A673 (cell line): ENCODE measurements around the gene SIK2.

ENCODE experiments used
- EZH2 ChIP-seq: fragments of 200-600 bp; sonication (generic); IDR thresholded peaks from 2 replicates; pipeline ENCODE4 v1.6.1; 2017; ENCODE audit warnings: borderline replicate concordance, low read depth, mild to moderate bottlenecking, mixed read lengths, antibody characterized with exemption, low read length; ENCODE audit not compliant: poor library complexity, severe bottlenecking
- TF ChIP-seq, protein P1 (sequence below): fragments of 300-800, 200-600 bp; sonication (generic); conservative IDR thresholded peaks from 2 replicates; pipeline ENCODE4 v1.5.1; 2017; ENCODE audit warnings: low read depth, mild to moderate bottlenecking, antibody characterized with exemption, low read length, moderate library complexity, mixed read lengths

DNA sequence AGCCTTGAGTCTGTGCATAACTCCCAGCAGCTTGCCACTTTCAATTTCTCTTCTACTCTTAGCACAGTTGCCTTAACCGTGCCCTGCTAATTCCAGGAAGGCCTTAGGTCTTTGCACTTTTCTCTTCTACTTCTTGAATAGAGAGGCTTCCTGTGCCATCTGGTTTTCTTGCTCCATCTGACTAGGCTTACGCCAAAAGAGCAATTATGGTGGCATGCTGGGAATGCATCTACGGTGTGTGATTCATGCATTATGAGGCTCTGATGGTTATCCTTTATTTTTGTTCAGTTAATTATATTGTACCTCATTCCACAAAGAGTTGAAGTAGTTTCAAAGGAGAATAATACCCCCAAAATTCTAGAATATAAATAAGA lies 29.4 kb downstream of the SIK2 start:
- TF ChIP-seq, protein P1, sequence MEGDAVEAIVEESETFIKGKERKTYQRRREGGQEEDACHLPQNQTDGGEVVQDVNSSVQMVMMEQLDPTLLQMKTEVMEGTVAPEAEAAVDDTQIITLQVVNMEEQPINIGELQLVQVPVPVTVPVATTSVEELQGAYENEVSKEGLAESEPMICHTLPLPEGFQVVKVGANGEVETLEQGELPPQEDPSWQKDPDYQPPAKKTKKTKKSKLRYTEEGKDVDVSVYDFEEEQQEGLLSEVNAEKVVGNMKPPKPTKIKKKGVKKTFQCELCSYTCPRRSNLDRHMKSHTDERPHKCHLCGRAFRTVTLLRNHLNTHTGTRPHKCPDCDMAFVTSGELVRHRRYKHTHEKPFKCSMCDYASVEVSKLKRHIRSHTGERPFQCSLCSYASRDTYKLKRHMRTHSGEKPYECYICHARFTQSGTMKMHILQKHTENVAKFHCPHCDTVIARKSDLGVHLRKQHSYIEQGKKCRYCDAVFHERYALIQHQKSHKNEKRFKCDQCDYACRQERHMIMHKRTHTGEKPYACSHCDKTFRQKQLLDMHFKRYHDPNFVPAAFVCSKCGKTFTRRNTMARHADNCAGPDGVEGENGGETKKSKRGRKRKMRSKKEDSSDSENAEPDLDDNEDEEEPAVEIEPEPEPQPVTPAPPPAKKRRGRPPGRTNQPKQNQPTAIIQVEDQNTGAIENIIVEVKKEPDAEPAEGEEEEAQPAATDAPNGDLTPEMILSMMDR: no peak
- no peak for TF ChIP-seq EZH2
